Activated naive CD4-positive, alpha-beta T cell treated with anti-CD3 and anti-CD28 coated beads, Interleukin-2, amount 50 U/mL, for 16 hours (primary cell): ENCODE measurements around the gene THAP10.
"Not testable (repeated sequence)": the region's sequence is repeated elsewhere in the genome, so short reads cannot be mapped to it uniquely, and the experiment has no call there.

ENCODE experiments used
- DNase-seq: peaks from one replicate; pipeline ENCODE4 v3.0.0-alpha.2; 2020

The THAP10 gene

GRCh38 chr15:70876011-70876410, 16.2 kb downstream of the THAP10 start:
- no peak for DNase-seq

GRCh38 chr15:70875001-70875782, 17.0 kb downstream of the THAP10 start:
- DNase-seq: no peak

- DNase-seq: no peak
Measured at GRCh38 chr15:70873232-70874054, 18.8 kb downstream of the THAP10 start.

GRCh38 chr15:70871490-70871889, 20.7 kb downstream of the THAP10 start:
- not testable (repeated sequence) for DNase-seq

- DNase-seq: no peak
Measured at GRCh38 chr15:70870051-70870450, 22.2 kb downstream of the THAP10 start.

- no peak for DNase-seq
Measured at GRCh38 chr15:70869346-70869745, 22.9 kb downstream of the THAP10 start.

GRCh38 chr15:70867911-70868467, 24.2 kb downstream of the THAP10 start:
- no peak for DNase-seq

GRCh38 chr15:70866982-70867641, 25.1 kb downstream of the THAP10 start:
- no peak for DNase-seq

- no peak for DNase-seq
Measured at GRCh38 chr15:70863450-70864218, 28.6 kb downstream of the THAP10 start.

- no peak for DNase-seq
Measured at GRCh38 chr15:70859998-70860397, 32.2 kb downstream of the THAP10 start.

- DNase-seq: no peak
Measured at GRCh38 chr15:70859322-70859908, 32.8 kb downstream of the THAP10 start.

GRCh38 chr15:70858614-70859321, 33.5 kb downstream of the THAP10 start:
- DNase-seq: not testable (repeated sequence)

GRCh38 chr15:70857562-70858285, 34.5 kb downstream of the THAP10 start:
- no peak for DNase-seq

- DNase-seq: no peak
Measured at GRCh38 chr15:70856884-70857561, 35.2 kb downstream of the THAP10 start.

GRCh38 chr15:70856177-70856883, 35.9 kb downstream of the THAP10 start:
- DNase-seq: no peak

- DNase-seq: no peak
Measured at GRCh38 chr15:70855764-70856163, 36.5 kb downstream of the THAP10 start.

- no peak for DNase-seq
Measured at GRCh38 chr15:70854666-70854976, 37.6 kb downstream of the THAP10 start.

- peak; percentile 39 for DNase-seq
Measured at GRCh38 chr15:70853973-70854665, 38.1 kb downstream of the THAP10 start, which contains the start of gene LARP6. Gene LARP6 (minus strand): TSS chr15:70854157. CDS start chr15:70854088, 69 bp downstream.
